ENCODE results near the gene MDP1. TPM values are rescaled to one million over a fixed set of nuclear protein-coding genes. Genes with fewer than 3 reads are reported as not detected.

The MDP1 gene
- total and polyA plus RNA-seq, 2 of the 8 experiments (the other 6 are each of a cell fraction or from before 2014, with no cell fraction given): 17.7 to 32.2 TPM

DNA sequence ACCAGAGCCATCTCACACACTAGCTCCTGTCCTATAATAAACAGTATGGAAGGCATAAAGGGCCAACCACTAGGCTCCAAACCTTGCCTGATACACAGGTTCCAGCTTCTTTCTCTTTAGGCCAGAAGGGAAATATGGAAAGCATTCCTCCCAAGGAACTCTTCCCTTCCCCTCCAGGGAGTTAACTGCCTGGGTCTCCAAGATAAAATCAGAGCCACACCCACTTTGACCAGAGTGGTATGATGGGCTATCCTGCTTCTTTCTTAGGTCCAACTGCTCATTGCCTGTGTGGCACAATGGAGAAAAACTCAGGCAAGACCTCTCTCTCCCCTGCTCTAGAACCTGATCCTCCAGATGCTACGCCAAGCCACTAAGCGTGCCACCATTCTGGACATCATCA lies 8.2 kb downstream of the MDP1 start (continued):
- TF ChIP-seq POLR2A (IDR thresholded peaks at IDR 0.05; ENCODE audit: control extremely low read depth in 1 of 2, low read depth in 2 of 2, low read length in 2 of 2) (no peak), POLR2AphosphoS5 (IDR thresholded peaks at IDR 0.05; ENCODE audit: low read depth, low read length) (no peak), BCL11A (IDR thresholded peaks at IDR 0.05; ENCODE audit: low read depth in 2 of 2, low read length in 2 of 2) (no peak)

Data from H1 (cell line).